Memory B cell (primary cell): Measurements from ENCODE around the gene CD47.

Source experiments
- ATAC-seq: fragments of 150-1000 bp; cut with Tn5 transposase; 2 replicates; pipeline ENCODE4 v1.10.0; 2021; ENCODE audit warnings: low read depth, mild to moderate bottlenecking, moderate library complexity
- DNase-seq, 2 donors: peaks; one replicate each; pipeline ENCODE4 v3.0.0; 2022; ENCODE audit warnings: low spot score in 2 of 2
- H3K27ac Mint-ChIP-seq: one replicate; pipeline ENCODE4 v1.8.0; 2022; ENCODE audit warnings: mild to moderate bottlenecking, moderate library complexity, mixed read lengths
- H3K27me3 Mint-ChIP-seq: one replicate; pipeline ENCODE4 v1.8.0; 2022; ENCODE audit warnings: mixed read lengths
- H3K36me3 Mint-ChIP-seq: one replicate; pipeline ENCODE4 v1.8.0; 2022; ENCODE audit warnings: mild to moderate bottlenecking, mixed read lengths
- H3K4me1 Mint-ChIP-seq: one replicate; pipeline ENCODE4 v1.8.0; 2022; ENCODE audit warnings: mixed read lengths
- H3K4me3 Mint-ChIP-seq: one replicate; pipeline ENCODE4 v1.8.0; 2022; ENCODE audit warnings: mild to moderate bottlenecking, moderate library complexity, mixed read lengths
- H3K9me3 Mint-ChIP-seq: one replicate; pipeline ENCODE4 v1.8.0; 2022; ENCODE audit warnings: mixed read lengths

Gene CD47

DNA sequence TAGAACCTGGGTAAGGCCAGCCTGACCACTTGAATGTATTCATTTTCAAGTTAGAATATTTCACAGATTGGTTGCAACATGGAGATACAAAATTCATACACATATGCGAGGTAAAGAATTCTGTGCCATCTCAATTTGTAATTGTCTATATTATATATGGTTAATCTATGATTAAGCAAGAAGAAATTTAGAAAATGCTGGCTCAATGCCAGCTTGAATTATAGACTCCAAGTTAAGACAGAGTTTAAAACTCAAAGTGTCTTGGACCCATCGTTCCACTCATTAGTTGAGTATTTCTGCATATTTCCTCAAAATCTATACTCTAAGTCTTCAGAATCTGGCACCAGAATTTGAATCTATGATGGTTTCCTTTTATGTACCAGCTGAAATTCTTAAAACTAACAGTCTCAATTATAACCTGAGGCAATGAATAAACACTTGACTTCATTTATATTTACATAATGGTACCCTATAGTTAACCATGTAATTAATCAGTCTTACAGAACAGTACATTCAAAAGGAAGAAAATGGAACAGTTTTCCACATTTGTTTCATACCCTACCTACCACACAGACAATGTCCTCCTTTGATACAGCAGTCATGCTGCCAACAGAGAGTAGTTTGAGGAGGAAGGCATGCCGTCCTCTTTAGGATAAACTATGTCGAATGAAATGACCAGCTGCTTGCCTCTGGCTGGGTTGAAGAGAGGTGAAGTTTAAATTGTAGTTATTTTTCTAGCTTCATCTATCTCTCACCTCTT, 95.7 kb downstream of the CD47 start:
- Mint-ChIP-seq H3K4me3 (no peak overlapping the region), H3K27ac (no peak overlapping the region)

DNA sequence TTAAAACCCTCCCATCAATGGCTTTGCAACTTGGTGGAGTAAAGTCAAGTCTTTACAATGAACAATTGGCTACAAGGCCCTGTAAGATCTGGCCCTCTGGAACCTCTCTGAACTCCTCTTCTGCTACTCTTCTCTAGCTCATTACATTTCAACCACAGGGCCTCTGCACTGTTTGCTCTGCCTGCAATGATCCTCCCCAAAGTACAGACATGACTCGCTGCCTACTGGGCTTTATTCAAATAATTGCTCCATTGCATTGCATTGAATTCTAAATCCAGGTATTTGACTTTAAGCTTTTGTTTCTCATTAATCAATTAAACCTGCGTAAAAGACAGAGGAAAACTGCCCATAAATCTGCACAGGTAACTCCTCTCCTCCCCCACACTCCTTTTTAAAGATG, 96.7 kb downstream of the CD47 start:
- ATAC-seq (no peak), DNase-seq (no peak)
- H3K27me3 Mint-ChIP-seq: no peaks in the 10 kb centered on the region
- H3K36me3 Mint-ChIP-seq: no peaks in the 10 kb centered on the region
- H3K27ac Mint-ChIP-seq: no peak overlapping the region
- H3K4me1 Mint-ChIP-seq: peaks cover 13% of the 10 kb centered on the region
- no peaks in the 10 kb centered on the region for H3K9me3 Mint-ChIP-seq
- H3K4me3 Mint-ChIP-seq: no peak overlapping the region

More for the DNA sequence above, 95.7 kb downstream of the CD47 start:
- no peak for ATAC-seq
- H3K4me1 Mint-ChIP-seq: peaks cover 9% of the 10 kb centered on the region
- no peaks in the 10 kb centered on the region for H3K36me3 Mint-ChIP-seq
- no peaks in the 10 kb centered on the region for H3K9me3 Mint-ChIP-seq
- H3K27me3 Mint-ChIP-seq: no peaks in the 10 kb centered on the region
- no peak for DNase-seq

- no peak overlapping the region for H3K27ac Mint-ChIP-seq
- H3K27me3 Mint-ChIP-seq: no peaks in the 10 kb centered on the region
- no peak for DNase-seq
- H3K36me3 Mint-ChIP-seq: no peaks in the 10 kb centered on the region
- H3K4me1 Mint-ChIP-seq: peaks cover 15% of the 10 kb centered on the region
- no peak for ATAC-seq
- H3K9me3 Mint-ChIP-seq: no peaks in the 10 kb centered on the region
- H3K4me3 Mint-ChIP-seq: no peak overlapping the region
Measured at GRCh38 chr3:107993771-107994170, 97.1 kb downstream of the CD47 start.
